Liver (tissue), 9 donors: ENCODE results near the gene ANKRD11. TPM values are rescaled to one million over a fixed set of nuclear protein-coding genes. Genes with fewer than 3 reads are reported as not detected.

Experiments
- DNase-seq: peaks from one replicate; pipeline ENCODE4 v3.0.0-alpha.2; 2017; ENCODE audit warnings: low spot score
- H3K27ac ChIP-seq, 2 donors: one replicate each; pipeline ENCODE4 v1.7.0; 2013; ENCODE audit warnings: inconsistent platforms in 2 of 2, low read length in 2 of 2, control low read depth in 1 of 2, low read depth in 1 of 2, mild to moderate bottlenecking in 1 of 2
- H3K27me3 ChIP-seq, 4 donors: one replicate each; pipeline versions ENCODE4 v1.6.1 to v1.7.0; 2013; ENCODE audit warnings: low read length in 3 of 4, inconsistent platforms in 1 of 4, mild to moderate bottlenecking in 1 of 4, moderate library complexity in 1 of 4; ENCODE audit not compliant: control insufficient read depth in 4 of 4, insufficient read depth in 4 of 4
- H3K36me3 ChIP-seq, 4 donors: one replicate each; pipeline versions ENCODE4 v1.6.1 to v1.7.0; 2013; ENCODE audit warnings: low read length in 3 of 4, mild to moderate bottlenecking in 3 of 4, low read depth in 1 of 4, moderate library complexity in 1 of 4; ENCODE audit not compliant: control insufficient read depth in 4 of 4, insufficient read depth in 3 of 4
- H3K4me1 ChIP-seq, 4 donors: one replicate each; pipeline versions ENCODE4 v1.6.1 to v1.7.0; 2013; ENCODE audit warnings: low read length in 3 of 4, mild to moderate bottlenecking in 3 of 4, moderate library complexity in 1 of 4; ENCODE audit not compliant: control insufficient read depth in 4 of 4, insufficient read depth in 4 of 4
- H3K4me3 ChIP-seq, 3 donors: one replicate each; pipeline versions ENCODE4 v1.6.1 to v1.7.0; 2013; ENCODE audit warnings: low read length in 3 of 3, control low read depth in 1 of 3, low read depth in 1 of 3, mild to moderate bottlenecking in 1 of 3
- H3K9ac ChIP-seq, 2 donors: one replicate each; pipeline ENCODE4 v1.7.0; 2013; ENCODE audit warnings: low read length in 2 of 2, mild to moderate bottlenecking in 2 of 2, moderate library complexity in 2 of 2, control low read depth in 1 of 2, low read depth in 1 of 2
- H3K9me3 ChIP-seq, 4 donors: one replicate each; pipeline versions ENCODE4 v1.6.1 to v1.7.0; 2013; ENCODE audit warnings: low read length in 3 of 4; ENCODE audit not compliant: control insufficient read depth in 4 of 4
- ATF3 ChIP-seq: IDR thresholded peaks from 2 replicates; pipeline ENCODE4 v1.6.1; 2016; ENCODE audit warnings: antibody characterized with exemption
- CTCF ChIP-seq: fragments of 150-350 bp; IDR thresholded peaks from 2 replicates; pipeline ENCODE4 v1.5.1; 2017; ENCODE audit warnings: improper control_type of control experiment, low read depth, low read length; ENCODE audit not compliant: missing input control
- EGR1 ChIP-seq, 2 donors: IDR thresholded peaks; 2 replicates each; pipeline ENCODE4 v1.6.1; 2016 to 2018; ENCODE audit warnings: antibody characterized with exemption in 2 of 2, low read depth in 2 of 2
- FOXA1 ChIP-seq: IDR thresholded peaks from 2 replicates; pipeline ENCODE4 v1.6.1; 2016; ENCODE audit warnings: antibody characterized with exemption
- FOXA2 ChIP-seq: IDR thresholded peaks from 2 replicates; pipeline ENCODE4 v1.6.1; 2016; ENCODE audit warnings: antibody characterized with exemption
- GABPA ChIP-seq, 2 donors: IDR thresholded peaks in 1 of 2; conservative IDR thresholded peaks in 1 of 2; 2 replicates each; pipeline ENCODE4 v1.6.1; 2016; ENCODE audit warnings: antibody characterized with exemption in 2 of 2, mild to moderate bottlenecking in 1 of 2, moderate library complexity in 1 of 2
- HNF4A ChIP-seq, 2 donors: conservative IDR thresholded peaks; 2 replicates each; pipeline ENCODE4 v1.6.1; 2016; ENCODE audit warnings: antibody characterized with exemption in 2 of 2, mild to moderate bottlenecking in 2 of 2
- HNF4G ChIP-seq: IDR thresholded peaks from 2 replicates; pipeline ENCODE4 v1.6.1; 2016; ENCODE audit warnings: antibody characterized with exemption
- JUND ChIP-seq, 2 donors: IDR thresholded peaks; 2 replicates each; pipeline ENCODE4 v1.6.1; 2016; ENCODE audit warnings: antibody characterized with exemption in 2 of 2
- MAX ChIP-seq: IDR thresholded peaks from 2 replicates; pipeline ENCODE4 v1.6.1; 2016; ENCODE audit warnings: antibody characterized with exemption
- NR2F2 ChIP-seq: IDR thresholded peaks from 2 replicates; pipeline ENCODE4 v1.6.1; 2016; ENCODE audit warnings: antibody characterized with exemption
- RAD21 ChIP-seq, 2 donors: IDR thresholded peaks; 2 replicates each; pipeline ENCODE4 v1.6.1; 2016; ENCODE audit warnings: antibody characterized with exemption in 2 of 2, mild to moderate bottlenecking in 2 of 2
- RXRA ChIP-seq, 2 donors: IDR thresholded peaks; 2 replicates each; pipeline ENCODE4 v1.6.1; 2017 to 2018; ENCODE audit warnings: antibody characterized with exemption in 2 of 2, mild to moderate bottlenecking in 1 of 2
- SP1 ChIP-seq: IDR thresholded peaks from 2 replicates; pipeline ENCODE4 v1.6.1; 2018; ENCODE audit warnings: antibody characterized with exemption, mild to moderate bottlenecking
- TAF1 ChIP-seq: conservative IDR thresholded peaks from 2 replicates; pipeline ENCODE4 v1.6.1; 2016; ENCODE audit warnings: antibody characterized with exemption, mild to moderate bottlenecking
- YY1 ChIP-seq: IDR thresholded peaks from 2 replicates; pipeline ENCODE4 v1.6.1; 2016; ENCODE audit warnings: antibody characterized with exemption, mild to moderate bottlenecking
- WGBS: extraction: QIAGEN DNeasy Blood & Tissue Kit; methylation state at CpG from one replicate; pipeline ENCODE4 v1.1.7; 2013; 5-methylcytosine and 5-hydroxymethylcytosine counted together
- polyA plus RNA-seq, 2 donors: library from polyadenylated mRNA; stranded (reverse) in 1 of 2; unstranded in 1 of 2; fragments of 200-250 nt in 1 of 2; fragments of >200 nt in 1 of 2; fragmentation: Nextera tagmentation in 1 of 2; extraction: Ambion mirVana in 1 of 2; gene quantifications; one replicate each; pipeline versions ENCODE4 v1.2.1 to v1.2.3, GENCODE V29; 2013 to 2015
- total RNA-seq, 2 donors: library from RNA; depleted of rRNA; stranded (reverse); fragments of >200 nt; gene quantifications; one replicate each; pipeline ENCODE4 v1.2.3, GENCODE V29; 2014
- TF ChIP-seq, protein P1 (sequence below): IDR thresholded peaks from 2 replicates; pipeline ENCODE4 v1.6.1; 2016; ENCODE audit warnings: antibody characterized with exemption
- donor health status: healthy.
- donor health status: healthy.
- donor health status: healthy.
- donor health status: healthy.
- donor health status: healthy.

Gene ANKRD11
- total and polyA plus RNA-seq, 4 donors: 16.3 to 55.1 (median 28.0) TPM

DNA sequence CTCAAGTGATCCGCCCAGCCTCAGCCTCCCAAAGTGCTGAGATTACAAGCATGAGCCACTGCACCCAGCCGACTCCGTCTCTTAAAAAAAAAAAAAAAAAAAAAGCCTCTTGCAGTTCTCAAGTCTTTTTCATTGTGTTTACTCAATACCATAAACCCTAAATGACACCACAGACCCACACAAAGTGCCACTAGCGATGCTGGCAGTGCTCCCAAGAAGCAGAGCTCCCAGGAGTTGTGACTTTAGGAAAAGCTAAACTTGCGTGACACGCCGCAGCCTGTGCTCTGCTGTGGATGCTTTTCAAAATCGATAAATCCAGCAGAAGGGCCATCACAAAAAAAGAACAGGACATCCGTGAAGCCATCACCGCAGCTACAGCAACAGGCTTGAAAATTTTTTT is 114.7 kb downstream of the ANKRD11 start:
- no peaks in the 10 kb centered on the region for H3K9me3 ChIP-seq
- TF ChIP-seq YY1 (no peak), RXRA (IDR thresholded peaks at IDR 0.05) (no peak), CTCF (no peak), SP1 (no peak), JUND (IDR thresholded peaks at IDR 0.05) (no peak), FOXA2 (no peak), HNF4G (no peak), GABPA (IDR thresholded peaks at IDR 0.05 in 1 of 2, conservative IDR thresholded peaks at IDR 0.05 in 1 of 2) (no peak), MAX (no peak), EGR1 (IDR thresholded peaks at IDR 0.05; ENCODE audit: low read depth in 2 of 2) (no peak), RAD21 (IDR thresholded peaks at IDR 0.05) (no peak)
- TF ChIP-seq, protein P1, sequence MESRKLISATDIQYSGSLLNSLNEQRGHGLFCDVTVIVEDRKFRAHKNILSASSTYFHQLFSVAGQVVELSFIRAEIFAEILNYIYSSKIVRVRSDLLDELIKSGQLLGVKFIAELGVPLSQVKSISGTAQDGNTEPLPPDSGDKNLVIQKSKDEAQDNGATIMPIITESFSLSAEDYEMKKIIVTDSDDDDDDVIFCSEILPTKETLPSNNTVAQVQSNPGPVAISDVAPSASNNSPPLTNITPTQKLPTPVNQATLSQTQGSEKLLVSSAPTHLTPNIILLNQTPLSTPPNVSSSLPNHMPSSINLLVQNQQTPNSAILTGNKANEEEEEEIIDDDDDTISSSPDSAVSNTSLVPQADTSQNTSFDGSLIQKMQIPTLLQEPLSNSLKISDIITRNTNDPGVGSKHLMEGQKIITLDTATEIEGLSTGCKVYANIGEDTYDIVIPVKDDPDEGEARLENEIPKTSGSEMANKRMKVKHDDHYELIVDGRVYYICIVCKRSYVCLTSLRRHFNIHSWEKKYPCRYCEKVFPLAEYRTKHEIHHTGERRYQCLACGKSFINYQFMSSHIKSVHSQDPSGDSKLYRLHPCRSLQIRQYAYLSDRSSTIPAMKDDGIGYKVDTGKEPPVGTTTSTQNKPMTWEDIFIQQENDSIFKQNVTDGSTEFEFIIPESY: no peak
- DNase-seq: no peak
- no peak overlapping the region for H3K27ac ChIP-seq
- 94% methylated on average over 10 of the region's 10 CpGs for WGBS
- no peaks in the 10 kb centered on the region for H3K27me3 ChIP-seq
- no peak overlapping the region for H3K9ac ChIP-seq
- peaks cover 2 to 9% (median 3%) of the 10 kb centered on the region in 4 donors for H3K4me1 ChIP-seq
- H3K36me3 ChIP-seq: peaks cover 0 to 5% (median under 1%) of the 10 kb centered on the region in 4 donors
- no peak overlapping the region for H3K4me3 ChIP-seq

DNA sequence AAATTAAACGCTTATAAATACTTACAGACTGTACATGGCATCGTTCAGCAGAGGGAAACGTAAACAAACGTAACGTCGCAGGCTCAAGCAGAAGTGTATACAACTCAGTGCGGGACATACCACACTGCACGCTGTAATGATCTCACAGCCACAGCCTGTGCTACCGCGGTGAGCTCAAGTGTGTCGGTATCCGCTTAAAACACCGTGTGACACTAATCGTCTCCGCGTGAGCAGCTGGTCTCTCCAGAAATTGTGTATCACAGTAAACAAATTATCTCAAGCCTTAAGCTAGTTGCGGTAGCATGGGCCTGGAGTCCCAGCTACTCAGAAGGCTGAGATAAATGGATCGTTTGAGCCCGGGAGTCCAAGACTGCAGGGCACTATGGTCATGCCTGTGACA is 115.3 kb downstream of the ANKRD11 start:
- H3K4me3 ChIP-seq: no peak overlapping the region
- H3K36me3 ChIP-seq: peaks cover 0 to 5% (median under 1%) of the 10 kb centered on the region in 4 donors
- H3K27ac ChIP-seq: no peak overlapping the region
- no peaks in the 10 kb centered on the region for H3K27me3 ChIP-seq
- H3K9me3 ChIP-seq: no peaks in the 10 kb centered on the region
- DNase-seq: no peak
- TF ChIP-seq GABPA (IDR thresholded peaks at IDR 0.05 in 1 of 2, conservative IDR thresholded peaks at IDR 0.05 in 1 of 2): no peak
- TF ChIP-seq YY1: no peak
- no peak for TF ChIP-seq JUND (IDR thresholded peaks at IDR 0.05)
- 92% methylated on average over 19 of the region's 19 CpGs for WGBS
- H3K9ac ChIP-seq: no peak overlapping the region
- peaks cover 0 to 5% (median 3%) of the 10 kb centered on the region in 4 donors for H3K4me1 ChIP-seq

DNA sequence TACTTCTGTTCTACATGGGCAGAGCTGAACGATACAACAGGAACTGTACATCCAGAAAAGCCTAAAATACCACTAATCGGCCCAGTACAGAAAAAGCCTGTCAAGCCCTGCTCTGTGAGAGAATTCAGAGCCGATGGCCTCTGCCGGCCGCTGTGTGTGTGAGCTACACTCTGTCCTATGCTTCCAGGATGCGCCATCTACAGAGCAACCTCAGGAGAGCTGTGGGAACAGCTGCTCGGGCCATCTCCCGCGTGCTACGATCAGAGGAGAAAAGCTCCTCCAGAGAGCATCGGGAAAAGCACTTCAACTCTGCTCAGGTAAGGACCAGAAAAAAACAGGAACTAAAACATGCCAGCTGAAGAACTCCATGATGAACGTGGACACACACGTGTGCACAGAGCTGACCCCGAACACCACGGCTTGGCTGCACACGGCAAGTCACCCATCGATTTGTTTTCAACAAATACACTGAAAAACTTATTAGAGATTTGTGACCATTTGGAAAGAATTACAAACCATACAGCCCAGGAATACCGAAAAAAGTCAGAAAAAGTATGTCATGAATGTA is 115.9 kb downstream of the ANKRD11 start:
- peaks cover 0 to 5% (median 2%) of the 10 kb centered on the region in 4 donors for H3K4me1 ChIP-seq
- WGBS: 87% methylated on average over 18 of the region's 18 CpGs
- H3K9ac ChIP-seq: no peak overlapping the region
- H3K27me3 ChIP-seq: no peaks in the 10 kb centered on the region
- no peak overlapping the region for H3K27ac ChIP-seq
- H3K9me3 ChIP-seq: no peaks in the 10 kb centered on the region
- peaks cover 0 to 5% (median under 1%) of the 10 kb centered on the region in 4 donors for H3K36me3 ChIP-seq
- DNase-seq: no peak
- H3K4me3 ChIP-seq: no peak overlapping the region
- TF ChIP-seq RAD21 (IDR thresholded peaks at IDR 0.05) (no peak), RXRA (IDR thresholded peaks at IDR 0.05) (no peak), ATF3 (no peak), SP1 (no peak), EGR1 (IDR thresholded peaks at IDR 0.05; ENCODE audit: low read depth in 2 of 2) (no peak), HNF4A (conservative IDR thresholded peaks at IDR 0.05) (no peak), MAX (no peak), GABPA (IDR thresholded peaks at IDR 0.05 in 1 of 2, conservative IDR thresholded peaks at IDR 0.05 in 1 of 2) (no peak), NR2F2 (no peak), FOXA2 (no peak), CTCF (no peak), FOXA1 (no peak), TAF1 (no peak)
